ENCODE results near the gene ECE2. TPM values are rescaled to one million over a fixed set of nuclear protein-coding genes. Genes with fewer than 3 reads are reported as not detected.

Gene ECE2
- total RNA-seq, 4 donors from 2014 or later = not detected

DNA sequence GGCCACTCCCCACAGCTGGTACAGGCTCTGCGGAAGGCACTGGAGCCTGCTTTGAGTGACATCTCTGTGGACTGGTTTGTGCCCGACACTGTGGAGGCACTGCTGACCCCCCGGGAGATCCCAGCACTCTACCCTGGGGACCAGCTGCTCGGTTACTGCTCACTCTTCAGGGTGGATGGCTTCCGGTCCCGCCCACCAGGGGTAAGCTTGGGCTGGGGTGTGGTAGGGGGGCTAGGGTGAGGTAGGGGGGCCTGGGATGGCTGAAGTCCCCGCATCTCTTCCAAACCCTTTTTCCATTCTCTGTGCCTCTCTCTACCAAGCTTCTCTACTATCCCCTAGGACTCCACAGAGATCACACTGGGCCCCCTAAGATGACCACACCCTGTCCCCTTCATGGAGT, 38.6 kb upstream of the ECE2 start:
- Histone ChIP-seq H3K27me3 (no peaks in the 10 kb centered on the region), H3K4me3 (replicated peaks in 1 of 3) (no peak overlapping the region), H3K9me3 (no peaks in the 10 kb centered on the region), H3K27ac (no peak overlapping the region), H3K4me1 (peaks cover 9 to 19% of the 10 kb centered on the region in 2 donors), H3K36me3 (peaks cover under 1% of the 10 kb centered on the region in 2 donors)
- DNase-seq = no peak
- TF ChIP-seq POLR2A (IDR thresholded peaks at IDR 0.05) = no peak
- TF ChIP-seq, protein P1, sequence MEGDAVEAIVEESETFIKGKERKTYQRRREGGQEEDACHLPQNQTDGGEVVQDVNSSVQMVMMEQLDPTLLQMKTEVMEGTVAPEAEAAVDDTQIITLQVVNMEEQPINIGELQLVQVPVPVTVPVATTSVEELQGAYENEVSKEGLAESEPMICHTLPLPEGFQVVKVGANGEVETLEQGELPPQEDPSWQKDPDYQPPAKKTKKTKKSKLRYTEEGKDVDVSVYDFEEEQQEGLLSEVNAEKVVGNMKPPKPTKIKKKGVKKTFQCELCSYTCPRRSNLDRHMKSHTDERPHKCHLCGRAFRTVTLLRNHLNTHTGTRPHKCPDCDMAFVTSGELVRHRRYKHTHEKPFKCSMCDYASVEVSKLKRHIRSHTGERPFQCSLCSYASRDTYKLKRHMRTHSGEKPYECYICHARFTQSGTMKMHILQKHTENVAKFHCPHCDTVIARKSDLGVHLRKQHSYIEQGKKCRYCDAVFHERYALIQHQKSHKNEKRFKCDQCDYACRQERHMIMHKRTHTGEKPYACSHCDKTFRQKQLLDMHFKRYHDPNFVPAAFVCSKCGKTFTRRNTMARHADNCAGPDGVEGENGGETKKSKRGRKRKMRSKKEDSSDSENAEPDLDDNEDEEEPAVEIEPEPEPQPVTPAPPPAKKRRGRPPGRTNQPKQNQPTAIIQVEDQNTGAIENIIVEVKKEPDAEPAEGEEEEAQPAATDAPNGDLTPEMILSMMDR (IDR thresholded peaks at IDR 0.05) = no peak
- 74 to 80% methylated on average over 7 of the region's 7 CpGs for WGBS, 2 donors
- intact Hi-C loops (cut with DNase I) = loop anchor here (10.0 kb wide), 1 partner anchor 48 kb away; no protein-coding TSS in a partner anchor

DNA sequence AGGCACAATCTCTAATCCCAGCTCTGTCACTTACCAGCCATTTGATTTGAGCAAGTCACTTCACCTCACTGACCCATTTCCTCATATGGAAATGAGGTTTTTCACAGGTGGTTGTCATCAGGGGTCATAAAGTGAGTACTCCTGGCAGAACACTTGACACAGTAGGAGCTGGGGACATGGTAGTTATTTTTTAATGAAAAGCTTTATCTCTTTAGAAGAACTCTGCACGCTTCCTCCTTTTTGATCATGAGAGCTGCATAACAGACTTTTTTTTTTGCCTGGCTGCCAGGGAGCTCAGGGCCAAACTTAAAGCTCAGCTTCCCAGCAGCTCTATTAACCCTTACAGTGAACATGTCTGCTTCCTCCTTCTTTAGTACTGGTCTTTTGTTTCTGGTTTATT, 38.0 kb upstream of the ECE2 start:
- DNase-seq = no peak
- Histone ChIP-seq H3K9me3 (no peaks in the 10 kb centered on the region), H3K4me3 (replicated peaks in 1 of 3) (no peak overlapping the region), H3K36me3 (peaks cover 7% of the 10 kb centered on the region in 2 donors), H3K27me3 (no peaks in the 10 kb centered on the region), H3K4me1 (peaks cover 9 to 19% of the 10 kb centered on the region in 2 donors), H3K27ac (no peak overlapping the region)
- intact Hi-C loops (cut with DNase I) = loop anchor here (10.0 kb wide), 1 partner anchor 47 kb away; no protein-coding TSS in a partner anchor
- 52% methylated on average over 1 of the region's 1 CpG for WGBS, 2 donors
- TF ChIP-seq POLR2A (IDR thresholded peaks at IDR 0.05) = no peak

DNA sequence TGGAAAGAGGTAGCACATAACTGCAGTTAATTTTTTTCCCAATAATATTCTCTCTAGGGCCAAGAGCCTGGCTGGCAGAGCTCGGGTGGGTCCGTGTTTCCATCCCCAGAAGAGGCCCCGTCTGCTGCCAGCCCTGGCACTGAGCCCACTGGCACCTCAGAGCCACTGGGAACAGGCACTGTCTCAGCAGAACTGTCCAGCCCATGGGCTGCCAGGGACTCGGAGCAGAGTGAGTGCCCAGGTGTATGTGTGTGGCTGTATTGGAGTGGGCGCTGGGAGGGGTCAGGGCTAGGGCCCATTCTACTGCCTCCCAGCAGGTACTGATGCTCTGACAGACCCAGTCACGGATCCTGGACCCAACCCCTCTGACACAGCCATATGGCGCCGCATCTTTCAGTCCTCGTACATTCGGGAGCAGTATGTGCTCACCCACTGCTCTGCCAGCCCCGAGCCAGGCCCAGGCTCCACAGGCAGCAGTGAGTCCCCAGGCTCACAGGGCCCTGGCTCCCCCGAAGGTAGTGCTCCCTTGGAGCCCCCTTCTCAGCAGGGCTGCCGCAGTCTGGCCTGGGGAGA, 37.5 kb upstream of the ECE2 start:
- H3K36me3 ChIP-seq = peaks cover 10 to 12% of the 10 kb centered on the region in 2 donors
- H3K27ac ChIP-seq = no peak overlapping the region
- H3K4me1 ChIP-seq = peaks cover 9 to 19% of the 10 kb centered on the region in 2 donors
- no peak overlapping the region for H3K4me3 ChIP-seq (replicated peaks in 1 of 3)
- no peaks in the 10 kb centered on the region for H3K9me3 ChIP-seq
- no peak for DNase-seq
- intact Hi-C loops (cut with DNase I) = loop anchor here (10.0 kb wide), 1 partner anchor 46 kb away; no protein-coding TSS in a partner anchor
- no peak for TF ChIP-seq POLR2A (IDR thresholded peaks at IDR 0.05)
- TF ChIP-seq, protein P1 (IDR thresholded peaks at IDR 0.05) = no peak
- whole genome bisulfite sequencing, 2 donors = 69 to 72% methylated on average over 13 of the region's 13 CpGs
- H3K27me3 ChIP-seq = no peaks in the 10 kb centered on the region

DNA sequence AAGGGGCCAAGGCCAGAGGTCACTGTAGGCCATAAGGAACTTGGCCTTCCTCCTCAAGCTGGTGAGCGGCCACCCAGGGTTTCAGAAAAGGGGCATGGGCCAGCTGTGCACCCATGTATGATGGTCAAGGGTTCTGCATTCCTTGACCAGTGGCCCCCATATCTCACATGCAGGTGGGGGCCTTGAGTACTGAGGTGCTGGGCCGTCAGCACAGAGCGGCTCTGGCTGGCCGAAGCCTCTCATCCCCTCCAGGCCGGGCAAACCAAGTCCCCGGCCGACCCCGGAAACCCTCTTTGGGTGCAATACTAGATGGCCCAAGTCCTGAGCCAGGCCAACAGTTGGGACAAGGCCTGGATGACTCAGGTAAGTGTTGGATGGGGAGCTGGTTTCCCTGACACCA, 36.6 kb upstream of the ECE2 start:
- H3K36me3 ChIP-seq = peaks cover 19 to 21% of the 10 kb centered on the region in 2 donors
- no peak for DNase-seq
- no peak overlapping the region for H3K4me3 ChIP-seq (replicated peaks in 1 of 3)
- TF ChIP-seq, protein P1 (IDR thresholded peaks at IDR 0.05) = no peak
- peaks cover 9 to 16% of the 10 kb centered on the region in 2 donors for H3K4me1 ChIP-seq
- no peaks in the 10 kb centered on the region for H3K27me3 ChIP-seq
- no peak overlapping the region for H3K27ac ChIP-seq
- no peaks in the 10 kb centered on the region for H3K9me3 ChIP-seq
- WGBS, 2 donors = 88 to 91% methylated on average over 1 to 8 of the region's 8 CpGs
- intact Hi-C loops (cut with DNase I) = loop anchor here (10.0 kb wide), 1 partner anchor 46 kb away; no protein-coding TSS in a partner anchor

DNA sequence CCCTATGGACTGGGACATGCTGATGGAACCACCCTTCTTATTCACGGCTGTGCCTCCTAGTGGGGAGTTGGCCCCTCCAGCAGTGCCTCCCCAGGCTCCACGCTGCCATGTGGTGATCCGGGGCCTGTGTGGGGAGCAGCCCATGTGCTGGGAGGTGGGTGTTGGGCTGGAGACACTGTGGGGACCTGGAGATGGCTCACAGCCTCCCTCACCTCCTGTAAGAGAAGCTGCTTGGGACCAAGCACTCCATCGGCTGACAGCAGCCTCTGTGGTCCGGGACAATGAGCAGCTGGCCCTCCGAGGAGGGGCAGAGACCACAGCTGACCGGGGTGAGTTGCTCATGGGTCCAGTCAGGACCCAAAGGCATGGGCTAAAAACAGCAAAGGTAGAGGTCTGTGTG, 36.1 kb upstream of the ECE2 start:
- H3K36me3 ChIP-seq = peaks cover 23 to 26% of the 10 kb centered on the region in 2 donors
- intact Hi-C loops (cut with DNase I) = loop anchor here (5.0 to 10.0 kb wide), 4 partner anchors 45 to 345 kb away; partner anchors contain the start of gene ABCF3
- H3K9me3 ChIP-seq = no peaks in the 10 kb centered on the region
- H3K4me3 ChIP-seq (replicated peaks in 1 of 3) = no peak overlapping the region
- DNase-seq = no peak
- no peak overlapping the region for H3K27ac ChIP-seq
- no peaks in the 10 kb centered on the region for H3K27me3 ChIP-seq
- peaks cover 9 to 12% of the 10 kb centered on the region in 2 donors for H3K4me1 ChIP-seq
- 91% methylated on average over 6 to 7 of the region's 7 CpGs for WGBS, 2 donors
- TF ChIP-seq, protein P1 (IDR thresholded peaks at IDR 0.05) = no peak
- TF ChIP-seq POLR2A (IDR thresholded peaks at IDR 0.05) = no peak

Data from thyroid gland (tissue), 4 donors.